Lower lobe of right lung (tissue), 2 donors: ENCODE measurements around the gene HAPLN3. TPM values are rescaled to one million over a fixed set of nuclear protein-coding genes. Genes with fewer than 3 reads are reported as not detected.
A peak's percentile ranks its signal among the peaks of the same experiment; 100 is the strongest.

Source experiments
- ATAC-seq, 2 donors: fragments of 200-7000 bp; cut with Tn5 transposase; one replicate each; pipeline ENCODE4 v1.9.1; 2020 to 2022; ENCODE audit warnings: mild to moderate bottlenecking in 2 of 2, moderate library complexity in 2 of 2
- DNase-seq: peaks from one replicate; pipeline ENCODE4 v3.0.0-alpha.2; 2020
- H3K27ac ChIP-seq: fragments of 200-600 bp; one replicate; pipeline ENCODE4 v1.8.0; 2022
- H3K27me3 ChIP-seq: fragments of 200-600 bp; one replicate; pipeline ENCODE4 v1.8.0; 2022; ENCODE audit warnings: low read depth
- H3K36me3 ChIP-seq: fragments of 200-600 bp; one replicate; pipeline ENCODE4 v1.8.0; 2022; ENCODE audit warnings: mild to moderate bottlenecking
- H3K4me1 ChIP-seq: fragments of 200-600 bp; one replicate; pipeline ENCODE4 v1.8.0; 2022
- H3K4me3 ChIP-seq: fragments of 200-600 bp; one replicate; pipeline ENCODE4 v1.8.0; 2022; ENCODE audit warnings: mild to moderate bottlenecking
- H3K9me3 ChIP-seq: fragments of 200-600 bp; one replicate; pipeline ENCODE4 v1.8.0; 2022
- CTCF ChIP-seq: fragments of 200-600 bp; IDR thresholded peaks from one replicate; pipeline ENCODE4 v1.8.0; 2022; ENCODE audit warnings: antibody characterized with exemption, mild to moderate bottlenecking
- intact Hi-C: fragments of 100-400 bp; cut with DNase I; formaldehyde crosslinking; loops from one replicate; pipeline ENCODE4 v1.11.0; 2022
- total RNA-seq: library from RNA; stranded (reverse); fragmentation: NEBNext Ultra II Directional; extraction: Animal tissue kit (Norgen Biotek cat#: 25700); gene quantifications from one replicate; pipeline ENCODE4 v1.2.1, GENCODE V29; 2021
- donor health status: DM: no; HTN: yes; CAD: no; lungs with severe emphysema.

HAPLN3 gene
- total RNA-seq, 1 donor from 2014 or later, result 2.7 TPM

GRCh38 chr15:88913017-88913849, 17.9 kb upstream of the HAPLN3 start, which contains the start of gene MFGE8:
Gene MFGE8, minus strand, starts transcription at chr15:88913379. Its CDS starts 60 bp downstream, at chr15:88913319.
- TF ChIP-seq CTCF, result peak; percentile 13
- Histone ChIP-seq H3K27ac (peak within 1 kb of the TSS; percentile 75), H3K9me3 (no peaks in the 10 kb centered on the region), H3K4me1 (peaks cover 25% of the 10 kb centered on the region), H3K27me3 (no peaks in the 10 kb centered on the region), H3K36me3 (peaks cover 12% of the 10 kb centered on the region), H3K4me3 (peak within 1 kb of the TSS; percentile 86)
- intact Hi-C loops, result no loop called here
- DNase-seq (peak; percentile 78), ATAC-seq (peak; percentile 87 to 89)

- Histone ChIP-seq H3K4me3 (peak overlapping the region; percentile 86), H3K27ac (peak overlapping the region; percentile 75), H3K4me1 (peaks cover 25% of the 10 kb centered on the region), H3K36me3 (peaks cover 14% of the 10 kb centered on the region), H3K27me3 (no peaks in the 10 kb centered on the region), H3K9me3 (no peaks in the 10 kb centered on the region)
- intact Hi-C loops, result no loop called here
- DNase-seq (no peak), ATAC-seq (peak; percentile 17 to 41)
- no peak for TF ChIP-seq CTCF
Measured at GRCh38 chr15:88912500-88912921, 17.2 kb upstream of the HAPLN3 start.

- no peak for TF ChIP-seq CTCF
- Histone ChIP-seq H3K4me1 (peaks cover 25% of the 10 kb centered on the region), H3K9me3 (no peaks in the 10 kb centered on the region), H3K27me3 (no peaks in the 10 kb centered on the region), H3K36me3 (peaks cover 16% of the 10 kb centered on the region), H3K27ac (no peak overlapping the region), H3K4me3 (peak overlapping the region; percentile 86)
- peak; percentile 44 to 51 for ATAC-seq
- intact Hi-C loops, result no loop called here
- no peak for DNase-seq
Measured at GRCh38 chr15:88911766-88912118, 16.4 kb upstream of the HAPLN3 start.

GRCh38 chr15:88909956-88910831, 14.8 kb upstream of the HAPLN3 start:
- DNase-seq, result no peak
- H3K4me1 ChIP-seq, result peaks cover 28% of the 10 kb centered on the region
- ATAC-seq, result no peak
- no peak for TF ChIP-seq CTCF
- H3K27ac ChIP-seq, result no peak overlapping the region
- H3K4me3 ChIP-seq, result no peak overlapping the region
- H3K27me3 ChIP-seq, result no peaks in the 10 kb centered on the region
- peaks cover 21% of the 10 kb centered on the region for H3K36me3 ChIP-seq
- no peaks in the 10 kb centered on the region for H3K9me3 ChIP-seq
- intact Hi-C loops, result no loop called here

- no peak overlapping the region for H3K4me3 ChIP-seq
- H3K36me3 ChIP-seq, result peaks cover 21% of the 10 kb centered on the region
- no peaks in the 10 kb centered on the region for H3K9me3 ChIP-seq
- no peak overlapping the region for H3K27ac ChIP-seq
- DNase-seq (no peak), ATAC-seq (no peak)
- peaks cover 36% of the 10 kb centered on the region for H3K4me1 ChIP-seq
- H3K27me3 ChIP-seq, result no peaks in the 10 kb centered on the region
- TF ChIP-seq CTCF, result no peak
- intact Hi-C loops, result no loop called here
Measured at GRCh38 chr15:88908697-88909621, 13.6 kb upstream of the HAPLN3 start.
